GM12864 (cell line): ENCODE data around the gene COL5A2.

ENCODE experiments used
- DNase-seq: peaks from one replicate; pipeline ENCODE4 v3.0.0-alpha.2; 2011; ENCODE audit warnings: low read depth
- H3K4me3 ChIP-seq: 2 replicates; pipeline ENCODE4 v1.5.1; 2011; ENCODE audit warnings: mild to moderate bottlenecking, low read depth, low read length, control low read depth
- CTCF ChIP-seq: IDR thresholded peaks from 2 replicates; pipeline ENCODE4 v1.5.1; 2011; ENCODE audit warnings: low read depth, mild to moderate bottlenecking, moderate library complexity, low read length, control low read depth, inconsistent platforms; ENCODE audit errors: missing control alignments

The COL5A2 gene

GRCh38 chr2:189179570-189179950 lies at the start of gene COL5A2:
Gene COL5A2 (minus strand): TSS chr2:189179761. CDS start chr2:189179604, 157 bp downstream.
- no peak for TF ChIP-seq CTCF
- DNase-seq = no peak
- no peak within 1 kb of the TSS for H3K4me3 ChIP-seq

GRCh38 chr2:189226017-189226416 lies 46.5 kb upstream of the COL5A2 start:
- no peak for TF ChIP-seq CTCF
- H3K4me3 ChIP-seq = no peak overlapping the region

GRCh38 chr2:189225032-189225431 lies 45.5 kb upstream of the COL5A2 start:
- H3K4me3 ChIP-seq = no peak overlapping the region
- TF ChIP-seq CTCF = no peak
- no peak for DNase-seq

More at GRCh38 chr2:189226017-189226416, 46.5 kb upstream of the COL5A2 start:
- DNase-seq = no peak

DNA sequence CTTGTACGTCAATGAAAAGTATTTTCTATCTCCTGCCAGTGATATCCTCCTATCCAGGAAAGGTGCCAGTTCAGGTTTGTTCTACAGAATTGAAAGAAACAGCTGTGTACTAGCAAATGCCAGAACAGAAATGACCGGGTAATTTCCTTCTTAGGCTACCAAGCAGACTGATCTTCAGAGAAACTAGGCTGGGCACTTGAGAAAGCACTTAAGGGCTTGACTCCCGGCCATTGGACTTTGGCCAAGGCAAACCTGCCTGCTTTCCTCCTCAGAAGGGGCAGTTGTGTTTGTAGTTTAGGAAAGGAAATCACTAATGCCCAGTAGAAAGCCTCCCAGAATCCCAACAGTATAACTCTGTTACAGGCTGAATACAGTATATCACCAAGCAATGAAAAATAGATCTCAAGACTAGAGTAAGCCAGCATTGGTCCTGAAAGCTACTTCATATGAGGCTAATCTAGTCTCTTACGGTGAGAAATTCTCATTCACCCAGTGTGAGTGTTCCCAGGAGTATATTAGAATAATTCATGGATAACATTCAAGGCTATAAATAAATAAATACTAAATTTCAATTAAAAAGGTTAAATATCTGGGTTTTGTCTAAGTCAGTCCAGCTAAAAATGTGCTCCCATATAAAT lies 43.0 kb upstream of the COL5A2 start:
- TF ChIP-seq CTCF = no peak
- no peak overlapping the region for H3K4me3 ChIP-seq
- DNase-seq = no peak

DNA sequence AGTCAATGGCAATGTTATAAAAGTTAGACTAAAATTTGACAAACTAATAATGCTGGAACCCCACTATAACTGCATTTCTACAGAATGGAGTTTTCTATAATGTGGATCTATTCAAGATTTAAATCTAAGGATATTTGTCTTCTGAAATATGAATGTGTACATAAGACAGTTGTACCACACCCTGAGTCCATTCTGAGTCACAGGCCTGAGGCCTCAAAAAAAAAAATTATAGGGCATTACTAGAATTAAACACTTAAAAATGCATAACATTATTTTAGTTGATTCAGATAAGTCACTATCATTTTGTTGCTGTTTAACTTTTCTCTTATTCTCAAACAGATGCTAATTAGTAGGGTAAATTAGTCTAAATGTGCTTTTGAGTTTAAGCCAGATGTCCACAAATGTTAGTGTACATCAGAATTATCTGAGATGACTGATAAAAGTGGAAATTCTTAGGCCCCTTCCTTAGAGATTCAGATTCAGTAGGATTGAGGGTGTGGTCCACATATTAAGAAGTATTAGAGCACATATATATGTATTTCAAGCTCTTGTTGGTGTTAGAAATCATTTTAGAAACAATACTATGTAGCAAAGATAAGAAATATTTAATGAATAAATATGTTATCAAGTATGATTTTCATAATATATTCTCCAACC lies 42.4 kb upstream of the COL5A2 start:
- no peak for DNase-seq
- no peak for TF ChIP-seq CTCF
- no peak overlapping the region for H3K4me3 ChIP-seq

- no peak for DNase-seq
- TF ChIP-seq CTCF = no peak
- no peak overlapping the region for H3K4me3 ChIP-seq
These were observed 38.7 kb upstream of the COL5A2 start for GRCh38 chr2:189218236-189218635.

DNA sequence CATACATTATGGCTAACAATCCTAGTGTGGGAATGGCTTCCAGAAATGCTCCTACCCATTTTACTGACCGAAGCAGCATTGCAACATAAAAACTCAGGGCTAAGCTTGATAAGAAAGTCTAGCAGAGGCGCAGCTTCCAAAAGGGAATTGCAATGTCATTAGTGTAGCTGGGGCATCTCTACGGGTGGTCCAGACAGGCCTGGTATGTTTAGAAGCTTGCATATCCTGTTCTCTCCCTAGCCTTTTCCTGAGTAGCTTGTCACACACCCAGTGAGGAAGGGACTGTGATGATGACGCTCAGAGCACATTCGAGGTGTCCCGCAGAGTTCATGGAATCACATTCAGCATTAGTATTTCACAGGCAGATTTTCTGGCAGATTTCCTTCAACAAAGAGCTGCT lies 38.0 kb upstream of the COL5A2 start:
- H3K4me3 ChIP-seq = no peak overlapping the region
- TF ChIP-seq CTCF = no peak
- no peak for DNase-seq
